ENCODE data around the gene HOXC12. TPM values are rescaled to one million over a fixed set of nuclear protein-coding genes. Genes with fewer than 3 reads are reported as not detected.

Gene HOXC12
- total and polyA plus RNA-seq, 2 donors (not counting 1 experiment from before 2014, with no cell fraction given), result not detected

DNA sequence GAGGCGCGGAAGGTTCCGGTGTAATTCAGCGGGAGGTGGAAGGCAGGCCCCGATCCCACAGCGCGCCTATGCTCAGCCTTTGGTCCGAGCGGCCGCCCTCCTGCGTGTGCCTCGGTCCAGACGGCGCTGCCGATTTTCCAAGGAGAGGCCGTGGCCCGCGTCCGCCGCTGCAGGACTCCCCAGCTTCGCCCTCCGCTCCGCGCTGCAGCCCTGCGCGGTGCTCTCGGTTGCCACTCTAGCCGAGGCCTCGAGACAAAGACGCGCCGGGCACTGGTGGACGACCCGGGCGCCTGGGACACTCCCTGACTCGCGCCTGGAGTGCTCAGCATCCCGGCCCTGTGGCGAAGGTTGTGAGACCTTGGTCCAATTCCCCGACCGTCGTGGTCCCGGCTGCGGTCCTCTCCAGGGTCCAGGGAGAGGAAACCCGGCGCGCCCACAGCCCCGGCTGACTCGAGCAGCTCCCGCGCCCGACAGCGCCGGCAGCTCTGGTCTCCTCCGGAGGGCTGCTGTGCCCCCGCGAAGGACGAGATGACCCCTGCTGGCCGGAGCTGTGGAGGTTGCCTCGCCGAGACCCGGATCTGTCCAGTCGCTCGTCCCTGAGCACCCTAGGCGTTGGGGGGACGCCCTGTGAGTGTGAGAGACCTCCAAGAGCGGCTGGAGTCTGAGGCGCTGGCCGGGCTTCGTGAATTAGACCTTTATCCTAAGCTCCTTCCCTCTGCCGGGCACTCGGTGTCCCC is 6.5 kb downstream of the HOXC12 start:
- Mint-ChIP-seq H3K4me3 (no peak overlapping the region), H3K27me3 (peaks cover 89% of the 10 kb centered on the region), H3K9me3 (ENCODE audit: insufficient read depth) (no peaks in the 10 kb centered on the region), H3K4me1 (peaks cover 23% of the 10 kb centered on the region), H3K27ac (no peak overlapping the region)
- CTCF ChIA-PET, result interaction anchor here (0.9 to 1.1 kb wide), 3 partner anchors 29 to 69 kb away, joined by 3 read pairs; no protein-coding TSS in a partner anchor
- Histone ChIP-seq H3K27ac (ENCODE audit: low read length in 2 of 2) (no peak overlapping the region), H3K79me2 (ENCODE audit: control insufficient read depth, insufficient read depth, low read length) (no peaks in the 10 kb centered on the region), H3K4me3 (ENCODE audit: control extremely low read depth in 1 of 5, extremely low read depth in 1 of 5, insufficient read depth in 1 of 5, low read depth in 2 of 5, low read length in 4 of 5) (no peak overlapping the region), H3K4me2 (replicated peaks; ENCODE audit: low read depth, low read length, poor library complexity, severe bottlenecking) (no peak overlapping the region), H3K36me3 (replicated peaks in 1 of 2; ENCODE audit: control extremely low read depth in 1 of 2, control insufficient read depth in 1 of 2, extremely low read depth in 1 of 2, insufficient read depth in 2 of 2, low read length in 1 of 2) (no peaks in the 10 kb centered on the region), H2AFZ (ENCODE audit: insufficient read depth, low read depth, low read length, poor library complexity, severe bottlenecking) (no peak overlapping the region), H3K9me3 (ENCODE audit: control extremely low read depth in 1 of 3, control insufficient read depth in 2 of 3, insufficient read depth in 1 of 3, low read length in 2 of 3) (peaks cover 1 to 75% (median 3%) of the 10 kb centered on the region in 3 donors), H3K27me3 (replicated peaks in 1 of 4; ENCODE audit: control extremely low read depth in 1 of 4, control insufficient read depth in 3 of 4, insufficient read depth in 4 of 4, low read length in 3 of 4) (peaks cover 1 to 99% (median 90%) of the 10 kb centered on the region in 4 experiments), H3K4me1 (ENCODE audit: control insufficient read depth in 2 of 2, insufficient read depth in 2 of 2, low read length in 2 of 2) (peaks cover 27 to 47% of the 10 kb centered on the region in 2 donors), H3K9ac (ENCODE audit: low read length) (no peak overlapping the region), H4K20me1 (ENCODE audit: control insufficient read depth, insufficient read depth, low read length, poor library complexity, severe bottlenecking) (no peaks in the 10 kb centered on the region)
- 8% methylated on average over 72 of the region's 72 CpGs for WGBS (ENCODE audit: insufficient coverage)
- ATAC-seq (ENCODE audit: low read depth), result no peak
- POLR2A ChIA-PET, result no interaction called here
- intact Hi-C loops (cut with micrococcal nuclease), result no loop called here
- TF ChIP-seq EZH2 (IDR thresholded peaks at IDR 0.05; ENCODE audit: borderline replicate concordance, insufficient read depth, low read depth, low read length, poor library complexity, severe bottlenecking), result peak; percentile 37
- TF ChIP-seq, protein P1, sequence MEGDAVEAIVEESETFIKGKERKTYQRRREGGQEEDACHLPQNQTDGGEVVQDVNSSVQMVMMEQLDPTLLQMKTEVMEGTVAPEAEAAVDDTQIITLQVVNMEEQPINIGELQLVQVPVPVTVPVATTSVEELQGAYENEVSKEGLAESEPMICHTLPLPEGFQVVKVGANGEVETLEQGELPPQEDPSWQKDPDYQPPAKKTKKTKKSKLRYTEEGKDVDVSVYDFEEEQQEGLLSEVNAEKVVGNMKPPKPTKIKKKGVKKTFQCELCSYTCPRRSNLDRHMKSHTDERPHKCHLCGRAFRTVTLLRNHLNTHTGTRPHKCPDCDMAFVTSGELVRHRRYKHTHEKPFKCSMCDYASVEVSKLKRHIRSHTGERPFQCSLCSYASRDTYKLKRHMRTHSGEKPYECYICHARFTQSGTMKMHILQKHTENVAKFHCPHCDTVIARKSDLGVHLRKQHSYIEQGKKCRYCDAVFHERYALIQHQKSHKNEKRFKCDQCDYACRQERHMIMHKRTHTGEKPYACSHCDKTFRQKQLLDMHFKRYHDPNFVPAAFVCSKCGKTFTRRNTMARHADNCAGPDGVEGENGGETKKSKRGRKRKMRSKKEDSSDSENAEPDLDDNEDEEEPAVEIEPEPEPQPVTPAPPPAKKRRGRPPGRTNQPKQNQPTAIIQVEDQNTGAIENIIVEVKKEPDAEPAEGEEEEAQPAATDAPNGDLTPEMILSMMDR (IDR thresholded peaks at IDR 0.05), result no peak
- peak; percentile 34 for DNase-seq

DNA sequence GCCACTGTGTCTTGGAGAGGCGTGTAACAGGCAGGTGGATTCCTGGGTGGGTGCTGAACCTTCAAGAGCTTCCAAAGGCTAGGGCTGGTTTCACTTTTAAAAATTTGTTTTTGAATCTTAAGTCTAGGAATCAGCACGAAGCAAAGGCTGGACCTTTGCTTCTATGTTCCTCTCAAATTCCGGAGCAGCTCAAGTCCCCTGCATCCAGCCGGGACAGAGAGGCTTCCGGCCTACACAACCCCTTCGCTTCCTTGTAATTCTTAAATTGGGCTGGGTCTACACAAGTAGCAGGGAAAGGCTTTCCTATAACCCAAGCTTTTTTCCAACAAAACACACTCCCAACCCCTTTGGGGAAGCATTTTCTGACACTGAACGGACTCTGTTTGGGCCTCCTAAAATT is 8.3 kb downstream of the HOXC12 start:
- Mint-ChIP-seq H3K9me3 (ENCODE audit: insufficient read depth) (no peaks in the 10 kb centered on the region), H3K27me3 (peaks cover 90% of the 10 kb centered on the region), H3K4me3 (no peak overlapping the region), H3K27ac (no peak overlapping the region), H3K4me1 (peaks cover 23% of the 10 kb centered on the region)
- ChIA-PET POLR2A (no interaction called here), CTCF (no interaction called here)
- H3K27me3 ChIP-seq (replicated peaks in 1 of 4; ENCODE audit: control extremely low read depth in 1 of 4, control insufficient read depth in 3 of 4, insufficient read depth in 4 of 4, low read length in 3 of 4), result peaks cover 1 to 99% (median 90%) of the 10 kb centered on the region in 4 experiments
- intact Hi-C loops (cut with micrococcal nuclease), result no loop called here
- H3K9me3 ChIP-seq (ENCODE audit: control extremely low read depth in 1 of 3, control insufficient read depth in 2 of 3, insufficient read depth in 1 of 3, low read length in 2 of 3), result peaks cover 1 to 69% (median 3%) of the 10 kb centered on the region in 3 donors
- no peaks in the 10 kb centered on the region for H4K20me1 ChIP-seq (ENCODE audit: control insufficient read depth, insufficient read depth, low read length, poor library complexity, severe bottlenecking)
- 27% methylated on average over 5 of the region's 7 CpGs for WGBS (ENCODE audit: insufficient coverage)
- H3K4me3 ChIP-seq (ENCODE audit: control extremely low read depth in 1 of 5, extremely low read depth in 1 of 5, insufficient read depth in 1 of 5, low read depth in 2 of 5, low read length in 4 of 5), result no peak overlapping the region
- no peaks in the 10 kb centered on the region for H3K36me3 ChIP-seq (replicated peaks in 1 of 2; ENCODE audit: control extremely low read depth in 1 of 2, control insufficient read depth in 1 of 2, extremely low read depth in 1 of 2, insufficient read depth in 2 of 2, low read length in 1 of 2)
- H3K79me2 ChIP-seq (ENCODE audit: control insufficient read depth, insufficient read depth, low read length), result no peaks in the 10 kb centered on the region
- peak; percentile 17 for TF ChIP-seq EZH2 (IDR thresholded peaks at IDR 0.05; ENCODE audit: borderline replicate concordance, insufficient read depth, low read depth, low read length, poor library complexity, severe bottlenecking)
- TF ChIP-seq, protein P1 (IDR thresholded peaks at IDR 0.05), result no peak
- no peak overlapping the region for H3K4me2 ChIP-seq (replicated peaks; ENCODE audit: low read depth, low read length, poor library complexity, severe bottlenecking)
- no peak overlapping the region for H3K9ac ChIP-seq (ENCODE audit: low read length)
- no peak overlapping the region for H3K27ac ChIP-seq (ENCODE audit: low read length in 2 of 2)
- ATAC-seq (ENCODE audit: low read depth) (no peak), DNase-seq (no peak)
- peaks cover 28 to 49% of the 10 kb centered on the region in 2 donors for H3K4me1 ChIP-seq (ENCODE audit: control insufficient read depth in 2 of 2, insufficient read depth in 2 of 2, low read length in 2 of 2)
- H2AFZ ChIP-seq (ENCODE audit: insufficient read depth, low read depth, low read length, poor library complexity, severe bottlenecking), result no peak overlapping the region
